SH-SY5Y (cell line): Measurements from ENCODE around the gene MACROD2.

Source experiments
- GATA2 ChIP-seq: IDR thresholded peaks from 2 replicates; pipeline ENCODE4 v1.6.1; 2011; ENCODE audit warnings: mild to moderate bottlenecking, low read depth, low read length
- GATA3 ChIP-seq: IDR thresholded peaks from 2 replicates; pipeline ENCODE4 v1.6.1; 2011; ENCODE audit warnings: low read depth, mild to moderate bottlenecking, low read length, moderate library complexity

MACROD2 gene

GRCh38 chr20:15767999-15768741 lies 1772.9 kb downstream of the MACROD2 start:
- no peak for TF ChIP-seq GATA3
- no peak for TF ChIP-seq GATA2

GRCh38 chr20:15772826-15773225 lies 1777.5 kb downstream of the MACROD2 start:
- TF ChIP-seq GATA2 (no peak), GATA3 (no peak)

DNA sequence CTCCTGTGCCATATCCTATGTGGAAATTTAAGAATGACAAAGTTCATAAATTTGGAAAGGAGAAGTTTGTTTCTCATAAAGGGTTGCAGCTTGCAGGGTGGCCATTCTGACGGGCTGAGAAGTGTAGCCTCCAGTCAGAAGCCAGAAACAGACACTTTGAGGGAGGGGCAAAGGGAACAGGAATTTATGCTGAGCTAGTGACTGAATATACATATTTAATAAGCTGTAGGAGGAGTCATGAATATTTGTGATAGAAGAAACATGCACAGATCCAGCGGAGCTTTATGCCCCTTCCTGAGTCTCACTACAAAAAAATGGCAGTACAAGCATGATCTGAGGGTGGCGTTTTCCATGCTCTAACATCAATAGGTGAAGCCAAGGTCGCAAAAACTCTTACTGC lies 1779.6 kb downstream of the MACROD2 start:
- TF ChIP-seq GATA2 = no peak
- no peak for TF ChIP-seq GATA3

- TF ChIP-seq GATA2 (no peak), GATA3 (no peak)
These were observed 1781.6 kb downstream of the MACROD2 start for GRCh38 chr20:15776770-15777466.

GRCh38 chr20:15784020-15784419 lies 1788.7 kb downstream of the MACROD2 start:
- TF ChIP-seq GATA2 = no peak
- TF ChIP-seq GATA3 = no peak

GRCh38 chr20:15789079-15789478 lies 1793.8 kb downstream of the MACROD2 start:
- TF ChIP-seq GATA2 (no peak), GATA3 (no peak)

GRCh38 chr20:15792855-15793254 lies 1797.5 kb downstream of the MACROD2 start:
- no peak for TF ChIP-seq GATA2
- no peak for TF ChIP-seq GATA3

DNA sequence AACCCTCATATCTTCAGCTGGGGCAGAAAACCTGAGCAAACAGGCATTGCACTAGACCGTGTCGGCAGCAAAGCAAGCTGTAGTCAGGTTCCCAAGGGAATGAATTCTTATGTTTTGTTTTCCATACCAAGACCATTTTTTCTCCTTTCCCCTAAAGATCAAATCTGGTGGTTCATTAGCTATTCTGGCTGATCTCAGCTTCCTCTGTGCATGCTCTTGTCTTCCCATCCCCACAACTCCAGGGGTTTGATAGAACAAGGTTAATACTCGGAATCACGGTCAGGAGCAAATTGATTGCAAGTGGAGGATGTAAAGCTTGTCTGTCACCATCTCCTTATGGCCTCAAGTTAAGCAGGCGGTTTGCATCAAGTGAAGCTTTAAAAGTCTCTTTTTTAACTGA lies 1799.1 kb downstream of the MACROD2 start:
- TF ChIP-seq GATA2 (no peak), GATA3 (no peak)

- TF ChIP-seq GATA3 (no peak), GATA2 (no peak)
These were observed 1800.1 kb downstream of the MACROD2 start for GRCh38 chr20:15795305-15796019.

- TF ChIP-seq GATA3 (no peak), GATA2 (no peak)
These were observed 1804.6 kb downstream of the MACROD2 start for GRCh38 chr20:15799871-15800270.

DNA sequence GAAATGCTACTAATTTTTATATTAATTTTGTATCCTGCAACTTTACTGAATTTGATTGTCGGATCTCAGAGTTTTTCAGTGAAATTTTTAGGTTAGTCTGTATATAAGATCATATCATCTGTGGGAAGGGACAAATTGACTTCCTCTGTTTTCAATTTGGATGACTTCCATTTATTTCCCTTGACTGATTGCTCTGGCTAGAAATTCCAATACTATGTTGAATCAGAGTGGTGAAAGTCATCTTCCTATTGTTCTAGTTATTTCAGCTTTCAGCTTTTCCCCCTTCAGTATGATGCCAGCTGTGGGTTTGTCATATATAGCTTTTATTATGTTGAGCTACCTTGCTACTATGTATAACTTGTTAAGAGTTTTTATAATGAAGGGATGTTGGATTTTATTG lies 1806.7 kb downstream of the MACROD2 start:
- no peak for TF ChIP-seq GATA3
- TF ChIP-seq GATA2 = no peak

DNA sequence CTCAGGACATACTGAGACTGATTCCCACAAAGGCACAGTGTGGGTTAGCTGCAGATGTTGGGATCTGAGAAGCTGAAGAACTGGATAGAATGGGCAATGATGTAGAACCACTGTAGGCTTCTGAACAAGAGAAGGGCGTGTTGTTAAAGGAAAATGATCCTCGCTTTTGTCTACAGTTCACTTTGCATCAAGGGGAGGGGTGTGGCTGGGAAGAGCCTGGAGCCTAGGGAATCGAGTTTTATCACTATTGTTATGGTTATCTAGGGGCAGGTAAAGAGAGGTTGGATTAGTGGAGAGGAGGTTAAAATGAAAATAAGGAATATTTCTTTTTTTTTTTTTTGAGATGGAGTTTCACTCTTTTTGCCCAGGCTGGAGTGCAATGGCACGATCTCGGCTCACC lies 1809.8 kb downstream of the MACROD2 start:
- TF ChIP-seq GATA3 = no peak
- no peak for TF ChIP-seq GATA2

DNA sequence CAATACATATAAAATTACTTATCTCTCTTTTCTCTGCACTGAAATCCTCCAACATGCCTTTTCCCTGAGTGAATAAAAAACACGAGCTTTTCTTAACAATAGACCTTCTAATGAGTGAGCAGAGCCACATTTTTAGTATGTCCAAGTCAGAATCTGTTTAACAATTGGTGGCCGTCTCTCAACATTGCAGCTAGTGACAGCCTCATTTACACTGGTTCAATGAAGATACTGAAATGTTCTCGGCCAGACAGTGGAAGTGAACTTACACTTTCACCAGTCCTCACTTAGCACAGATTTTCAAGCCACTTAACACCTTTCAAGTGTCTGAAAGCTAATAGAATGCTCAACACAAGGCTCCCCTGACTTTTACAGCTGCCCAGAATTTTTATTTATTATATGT lies 1810.8 kb downstream of the MACROD2 start:
- TF ChIP-seq GATA2 = no peak
- TF ChIP-seq GATA3 = no peak

GRCh38 chr20:15807271-15807670 lies 1812.0 kb downstream of the MACROD2 start:
- TF ChIP-seq GATA2 = no peak
- no peak for TF ChIP-seq GATA3

GRCh38 chr20:15811951-15812350 lies 1816.6 kb downstream of the MACROD2 start:
- TF ChIP-seq GATA2 (no peak), GATA3 (no peak)

DNA sequence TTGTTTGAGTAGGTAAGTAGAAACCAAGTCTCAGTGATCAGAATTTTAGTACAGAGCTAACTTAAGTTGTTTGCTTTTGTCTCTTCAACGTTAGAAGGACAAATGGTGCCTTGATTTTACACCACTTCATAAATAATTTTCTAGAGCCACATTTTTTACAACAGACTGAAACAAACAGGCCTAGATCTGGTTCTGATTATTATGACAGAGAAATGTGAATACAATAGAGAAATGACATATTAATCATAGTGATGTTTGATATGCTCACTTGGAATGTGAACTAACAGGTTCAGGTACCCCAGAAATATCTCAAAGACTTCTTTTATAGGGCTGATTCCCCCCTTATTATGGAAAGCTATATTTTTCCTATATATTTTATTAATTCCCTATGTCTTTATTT lies 1817.4 kb downstream of the MACROD2 start:
- TF ChIP-seq GATA2 = no peak
- no peak for TF ChIP-seq GATA3
